ENCODE measurements around the gene DYNC2I2. TPM values are rescaled to one million over a fixed set of nuclear protein-coding genes. Genes with fewer than 3 reads are reported as not detected.

Gene DYNC2I2
- total and polyA plus RNA-seq, 2 experiments from 2014 or later = 48.7 to 78.3 TPM

- Mint-ChIP-seq H3K27ac (no peak overlapping the region), H3K4me1 (no peaks in the 10 kb centered on the region), H3K27me3 (ENCODE audit: insufficient read depth, low read depth, poor library complexity) (no peaks in the 10 kb centered on the region), H3K9me3 (no peaks in the 10 kb centered on the region), H3K36me3 (ENCODE audit: low read depth) (peaks cover 73% of the 10 kb centered on the region), H3K4me3 (no peak overlapping the region)
- Histone ChIP-seq H4K20me1 (replicated peaks; ENCODE audit: insufficient read depth) (no peaks in the 10 kb centered on the region; the same call in 1 of the 2 replicates), H2AFZ (no peak overlapping the region), H3K4me2 (no peak overlapping the region), H3K27ac (ENCODE audit: low read depth) (no peak overlapping the region), H3K79me2 (replicated peaks; ENCODE audit: insufficient read depth) (no peaks in the 10 kb centered on the region), H3K36me3 (ENCODE audit: insufficient read depth) (peaks cover 27% of the 10 kb centered on the region), H3K4me3 (no peak overlapping the region), H3K4me1 (ENCODE audit: insufficient read depth) (no peaks in the 10 kb centered on the region), H3F3A (replicated peaks; ENCODE audit: low read depth) (0 out of 2 replicates have a peak, but pooled peaks cover 2% of the 10 kb centered on the region), H3K9me2 (ENCODE audit: insufficient read depth) (no peaks in the 10 kb centered on the region), H3K27me3 (ENCODE audit: insufficient read depth) (no peaks in the 10 kb centered on the region)
- no peak for DNase-seq (ENCODE audit: low spot score)
- TF ChIP-seq REST (IDR thresholded peaks at IDR 0.05; ENCODE audit: unreplicated experiment) (no peak), EZH2 (IDR thresholded peaks at IDR 0.05; ENCODE audit: low read depth, unreplicated experiment) (no peak), ZNF114 (CRISPR knock-in tag; IDR thresholded peaks at IDR 0.05) (no peak), POLR2AphosphoS5 (IDR thresholded peaks at IDR 0.05; ENCODE audit: low read depth) (no peak), NANOG (IDR thresholded peaks at IDR 0.05; ENCODE audit: borderline replicate concordance) (no peak), JUNB (IDR thresholded peaks at IDR 0.05; ENCODE audit: unreplicated experiment) (no peak), STAT1 (IDR thresholded peaks at IDR 0.05; ENCODE audit: unreplicated experiment) (no peak), EZH2phosphoT487 (IDR thresholded peaks at IDR 0.05; ENCODE audit: unreplicated experiment) (no peak), CREB1 (CRISPR knock-in tag; IDR thresholded peaks at IDR 0.05; ENCODE audit: low read depth) (no peak)
- TF ChIP-seq, protein P1, sequence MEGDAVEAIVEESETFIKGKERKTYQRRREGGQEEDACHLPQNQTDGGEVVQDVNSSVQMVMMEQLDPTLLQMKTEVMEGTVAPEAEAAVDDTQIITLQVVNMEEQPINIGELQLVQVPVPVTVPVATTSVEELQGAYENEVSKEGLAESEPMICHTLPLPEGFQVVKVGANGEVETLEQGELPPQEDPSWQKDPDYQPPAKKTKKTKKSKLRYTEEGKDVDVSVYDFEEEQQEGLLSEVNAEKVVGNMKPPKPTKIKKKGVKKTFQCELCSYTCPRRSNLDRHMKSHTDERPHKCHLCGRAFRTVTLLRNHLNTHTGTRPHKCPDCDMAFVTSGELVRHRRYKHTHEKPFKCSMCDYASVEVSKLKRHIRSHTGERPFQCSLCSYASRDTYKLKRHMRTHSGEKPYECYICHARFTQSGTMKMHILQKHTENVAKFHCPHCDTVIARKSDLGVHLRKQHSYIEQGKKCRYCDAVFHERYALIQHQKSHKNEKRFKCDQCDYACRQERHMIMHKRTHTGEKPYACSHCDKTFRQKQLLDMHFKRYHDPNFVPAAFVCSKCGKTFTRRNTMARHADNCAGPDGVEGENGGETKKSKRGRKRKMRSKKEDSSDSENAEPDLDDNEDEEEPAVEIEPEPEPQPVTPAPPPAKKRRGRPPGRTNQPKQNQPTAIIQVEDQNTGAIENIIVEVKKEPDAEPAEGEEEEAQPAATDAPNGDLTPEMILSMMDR (conservative IDR thresholded peaks at IDR 0.05; ENCODE audit: low read depth in 2 of 2) = no peak
- TF ChIP-seq, protein P2, sequence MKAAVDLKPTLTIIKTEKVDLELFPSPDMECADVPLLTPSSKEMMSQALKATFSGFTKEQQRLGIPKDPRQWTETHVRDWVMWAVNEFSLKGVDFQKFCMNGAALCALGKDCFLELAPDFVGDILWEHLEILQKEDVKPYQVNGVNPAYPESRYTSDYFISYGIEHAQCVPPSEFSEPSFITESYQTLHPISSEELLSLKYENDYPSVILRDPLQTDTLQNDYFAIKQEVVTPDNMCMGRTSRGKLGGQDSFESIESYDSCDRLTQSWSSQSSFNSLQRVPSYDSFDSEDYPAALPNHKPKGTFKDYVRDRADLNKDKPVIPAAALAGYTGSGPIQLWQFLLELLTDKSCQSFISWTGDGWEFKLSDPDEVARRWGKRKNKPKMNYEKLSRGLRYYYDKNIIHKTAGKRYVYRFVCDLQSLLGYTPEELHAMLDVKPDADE (IDR thresholded peaks at IDR 0.05) = no peak
- TF ChIP-seq, protein P3, sequence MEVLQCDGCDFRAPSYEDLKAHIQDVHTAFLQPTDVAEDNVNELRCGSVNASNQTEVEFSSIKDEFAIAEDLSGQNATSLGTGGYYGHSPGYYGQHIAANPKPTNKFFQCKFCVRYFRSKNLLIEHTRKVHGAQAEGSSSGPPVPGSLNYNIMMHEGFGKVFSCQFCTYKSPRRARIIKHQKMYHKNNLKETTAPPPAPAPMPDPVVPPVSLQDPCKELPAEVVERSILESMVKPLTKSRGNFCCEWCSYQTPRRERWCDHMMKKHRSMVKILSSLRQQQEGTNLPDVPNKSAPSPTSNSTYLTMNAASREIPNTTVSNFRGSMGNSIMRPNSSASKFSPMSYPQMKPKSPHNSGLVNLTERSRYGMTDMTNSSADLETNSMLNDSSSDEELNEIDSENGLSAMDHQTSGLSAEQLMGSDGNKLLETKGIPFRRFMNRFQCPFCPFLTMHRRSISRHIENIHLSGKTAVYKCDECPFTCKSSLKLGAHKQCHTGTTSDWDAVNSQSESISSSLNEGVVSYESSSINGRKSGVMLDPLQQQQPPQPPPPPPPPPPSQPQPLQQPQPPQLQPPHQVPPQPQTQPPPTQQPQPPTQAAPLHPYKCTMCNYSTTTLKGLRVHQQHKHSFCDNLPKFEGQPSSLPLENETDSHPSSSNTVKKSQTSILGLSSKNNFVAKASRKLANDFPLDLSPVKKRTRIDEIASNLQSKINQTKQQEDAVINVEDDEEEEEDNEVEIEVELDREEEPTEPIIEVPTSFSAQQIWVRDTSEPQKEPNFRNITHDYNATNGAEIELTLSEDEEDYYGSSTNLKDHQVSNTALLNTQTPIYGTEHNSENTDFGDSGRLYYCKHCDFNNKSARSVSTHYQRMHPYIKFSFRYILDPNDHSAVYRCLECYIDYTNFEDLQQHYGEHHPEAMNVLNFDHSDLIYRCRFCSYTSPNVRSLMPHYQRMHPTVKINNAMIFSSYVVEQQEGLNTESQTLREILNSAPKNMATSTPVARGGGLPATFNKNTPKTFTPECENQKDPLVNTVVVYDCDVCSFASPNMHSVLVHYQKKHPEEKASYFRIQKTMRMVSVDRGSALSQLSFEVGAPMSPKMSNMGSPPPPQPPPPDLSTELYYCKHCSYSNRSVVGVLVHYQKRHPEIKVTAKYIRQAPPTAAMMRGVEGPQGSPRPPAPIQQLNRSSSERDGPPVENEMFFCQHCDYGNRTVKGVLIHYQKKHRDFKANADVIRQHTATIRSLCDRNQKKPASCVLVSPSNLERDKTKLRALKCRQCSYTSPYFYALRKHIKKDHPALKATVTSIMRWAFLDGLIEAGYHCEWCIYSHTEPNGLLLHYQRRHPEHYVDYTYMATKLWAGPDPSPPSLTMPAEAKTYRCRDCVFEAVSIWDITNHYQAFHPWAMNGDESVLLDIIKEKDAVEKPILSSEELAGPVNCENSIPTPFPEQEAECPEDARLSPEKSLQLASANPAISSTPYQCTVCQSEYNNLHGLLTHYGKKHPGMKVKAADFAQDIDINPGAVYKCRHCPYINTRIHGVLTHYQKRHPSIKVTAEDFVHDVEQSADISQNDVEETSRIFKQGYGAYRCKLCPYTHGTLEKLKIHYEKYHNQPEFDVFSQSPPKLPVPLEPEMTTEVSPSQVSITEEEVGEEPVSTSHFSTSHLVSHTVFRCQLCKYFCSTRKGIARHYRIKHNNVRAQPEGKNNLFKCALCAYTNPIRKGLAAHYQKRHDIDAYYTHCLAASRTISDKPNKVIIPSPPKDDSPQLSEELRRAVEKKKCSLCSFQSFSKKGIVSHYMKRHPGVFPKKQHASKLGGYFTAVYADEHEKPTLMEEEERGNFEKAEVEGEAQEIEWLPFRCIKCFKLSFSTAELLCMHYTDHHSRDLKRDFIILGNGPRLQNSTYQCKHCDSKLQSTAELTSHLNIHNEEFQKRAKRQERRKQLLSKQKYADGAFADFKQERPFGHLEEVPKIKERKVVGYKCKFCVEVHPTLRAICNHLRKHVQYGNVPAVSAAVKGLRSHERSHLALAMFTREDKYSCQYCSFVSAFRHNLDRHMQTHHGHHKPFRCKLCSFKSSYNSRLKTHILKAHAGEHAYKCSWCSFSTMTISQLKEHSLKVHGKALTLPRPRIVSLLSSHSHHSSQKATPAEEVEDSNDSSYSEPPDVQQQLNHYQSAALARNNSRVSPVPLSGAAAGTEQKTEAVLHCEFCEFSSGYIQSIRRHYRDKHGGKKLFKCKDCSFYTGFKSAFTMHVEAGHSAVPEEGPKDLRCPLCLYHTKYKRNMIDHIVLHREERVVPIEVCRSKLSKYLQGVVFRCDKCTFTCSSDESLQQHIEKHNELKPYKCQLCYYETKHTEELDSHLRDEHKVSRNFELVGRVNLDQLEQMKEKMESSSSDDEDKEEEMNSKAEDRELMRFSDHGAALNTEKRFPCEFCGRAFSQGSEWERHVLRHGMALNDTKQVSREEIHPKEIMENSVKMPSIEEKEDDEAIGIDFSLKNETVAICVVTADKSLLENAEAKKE (CRISPR knock-in tag; IDR thresholded peaks at IDR 0.05) = no peak
- ATAC-seq = no peak
Measured at GRCh38 chr9:128600099-128600498, 56.5 kb downstream of the DYNC2I2 start.
